ENCODE results near the gene TAF1A. TPM values are rescaled to one million over a fixed set of nuclear protein-coding genes. Genes with fewer than 3 reads are reported as not detected.

TAF1A gene
- total RNA-seq (10 to 100 TPM in 6 of 7 donors, 1 to 10 TPM in 1; 7.9 to 14.9 (median 11.8) TPM), polyA plus RNA-seq (1 to 10 TPM; 4.0 to 5.2 (median 4.9) TPM)
- long read RNA-seq, donor 1, partial matches to known transcripts = 0 of 1 reads
- long read RNA-seq, donor 1, other reads (novel, unspliced or antisense) = 0 of 1 reads
- long read RNA-seq, donor 2, partial matches to known transcripts = 0 of 1 reads
- long read RNA-seq, donor 2, other reads (novel, unspliced or antisense) = 0 of 1 reads

DNA sequence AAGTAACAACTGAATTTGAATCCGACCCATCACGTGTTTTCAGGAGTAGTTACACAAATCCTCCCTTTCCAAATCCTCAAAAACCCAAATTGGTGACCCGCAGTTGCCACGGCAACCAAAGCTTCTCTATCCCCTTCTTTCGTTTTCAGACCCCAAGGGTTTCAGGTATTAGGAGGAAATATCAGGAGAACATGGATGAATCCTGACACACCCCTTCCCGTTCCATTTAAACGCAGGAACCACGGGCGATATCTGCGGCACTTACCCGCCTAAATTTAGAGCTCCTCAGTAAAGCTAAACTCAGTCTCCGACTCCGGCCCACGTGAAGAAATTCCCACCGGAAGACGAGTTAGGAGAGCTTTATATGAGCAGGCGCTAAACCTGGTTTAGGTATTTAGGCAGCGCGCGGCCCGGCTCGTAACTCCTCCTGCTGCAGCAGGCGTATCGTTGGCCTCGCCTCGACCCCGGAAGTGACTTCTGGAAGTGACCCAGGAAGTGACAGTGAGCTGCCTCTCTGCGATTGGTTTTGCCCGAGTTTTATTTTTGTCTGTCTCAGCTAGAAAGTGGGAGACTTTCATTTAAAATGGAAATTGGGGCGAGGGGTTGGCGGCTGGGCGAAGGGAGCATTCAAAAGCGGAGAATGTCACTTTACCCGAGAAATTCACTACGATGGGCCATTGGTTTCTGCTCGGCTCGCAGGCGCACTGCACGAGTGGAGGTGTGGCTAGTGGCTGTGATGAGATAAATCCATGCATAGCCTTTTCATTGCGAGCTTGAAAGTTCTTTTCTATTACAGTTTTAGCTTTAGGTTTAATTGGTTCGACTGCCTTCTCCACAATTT, at the start of gene TAF1A:
TSS of gene TAF1A (minus strand) at position 472 of the 841 bp plus-strand sequence.
- H3K4me1 ChIP-seq = peaks cover 17 to 59% (median 47%) of the 10 kb centered on the region in 6 donors
- intact Hi-C loops (cut with DNase I; ENCODE audit: low total_unique reads) = loop anchor here (10.0 kb wide), 1 partner anchor 45 kb away; no protein-coding TSS in a partner anchor
- H3K4me3 ChIP-seq = peak within 1 kb of the TSS; percentile 64 to 92 (median 68)
- TF ChIP-seq, protein P1, sequence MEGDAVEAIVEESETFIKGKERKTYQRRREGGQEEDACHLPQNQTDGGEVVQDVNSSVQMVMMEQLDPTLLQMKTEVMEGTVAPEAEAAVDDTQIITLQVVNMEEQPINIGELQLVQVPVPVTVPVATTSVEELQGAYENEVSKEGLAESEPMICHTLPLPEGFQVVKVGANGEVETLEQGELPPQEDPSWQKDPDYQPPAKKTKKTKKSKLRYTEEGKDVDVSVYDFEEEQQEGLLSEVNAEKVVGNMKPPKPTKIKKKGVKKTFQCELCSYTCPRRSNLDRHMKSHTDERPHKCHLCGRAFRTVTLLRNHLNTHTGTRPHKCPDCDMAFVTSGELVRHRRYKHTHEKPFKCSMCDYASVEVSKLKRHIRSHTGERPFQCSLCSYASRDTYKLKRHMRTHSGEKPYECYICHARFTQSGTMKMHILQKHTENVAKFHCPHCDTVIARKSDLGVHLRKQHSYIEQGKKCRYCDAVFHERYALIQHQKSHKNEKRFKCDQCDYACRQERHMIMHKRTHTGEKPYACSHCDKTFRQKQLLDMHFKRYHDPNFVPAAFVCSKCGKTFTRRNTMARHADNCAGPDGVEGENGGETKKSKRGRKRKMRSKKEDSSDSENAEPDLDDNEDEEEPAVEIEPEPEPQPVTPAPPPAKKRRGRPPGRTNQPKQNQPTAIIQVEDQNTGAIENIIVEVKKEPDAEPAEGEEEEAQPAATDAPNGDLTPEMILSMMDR (IDR thresholded peaks at IDR 0.05 in 8 of 11, conservative IDR thresholded peaks at IDR 0.05 in 3 of 11) = peak in 2 of 11 experiments; percentile 18 to 26
- TF ChIP-seq POLR2A (IDR thresholded peaks at IDR 0.05) = no peak
- TF ChIP-seq POLR2AphosphoS5 (IDR thresholded peaks at IDR 0.05) = peak; percentile 80 to 88 (median 87)
- 0 to 1% (median 0%) methylated on average over 39 to 41 of the region's 41 CpGs for WGBS, 5 donors
- peak; percentile 97 for DNase-seq
- H3K27ac ChIP-seq = peak within 1 kb of the TSS; percentile 81 to 93 (median 87)
- no peaks in the 10 kb centered on the region for H3K27me3 ChIP-seq (replicated peaks in 1 of 7)
- peaks cover 0 to 25% (median 2%) of the 10 kb centered on the region in 6 donors for H3K36me3 ChIP-seq
- H3K9me3 ChIP-seq = no peaks in the 10 kb centered on the region

DNA sequence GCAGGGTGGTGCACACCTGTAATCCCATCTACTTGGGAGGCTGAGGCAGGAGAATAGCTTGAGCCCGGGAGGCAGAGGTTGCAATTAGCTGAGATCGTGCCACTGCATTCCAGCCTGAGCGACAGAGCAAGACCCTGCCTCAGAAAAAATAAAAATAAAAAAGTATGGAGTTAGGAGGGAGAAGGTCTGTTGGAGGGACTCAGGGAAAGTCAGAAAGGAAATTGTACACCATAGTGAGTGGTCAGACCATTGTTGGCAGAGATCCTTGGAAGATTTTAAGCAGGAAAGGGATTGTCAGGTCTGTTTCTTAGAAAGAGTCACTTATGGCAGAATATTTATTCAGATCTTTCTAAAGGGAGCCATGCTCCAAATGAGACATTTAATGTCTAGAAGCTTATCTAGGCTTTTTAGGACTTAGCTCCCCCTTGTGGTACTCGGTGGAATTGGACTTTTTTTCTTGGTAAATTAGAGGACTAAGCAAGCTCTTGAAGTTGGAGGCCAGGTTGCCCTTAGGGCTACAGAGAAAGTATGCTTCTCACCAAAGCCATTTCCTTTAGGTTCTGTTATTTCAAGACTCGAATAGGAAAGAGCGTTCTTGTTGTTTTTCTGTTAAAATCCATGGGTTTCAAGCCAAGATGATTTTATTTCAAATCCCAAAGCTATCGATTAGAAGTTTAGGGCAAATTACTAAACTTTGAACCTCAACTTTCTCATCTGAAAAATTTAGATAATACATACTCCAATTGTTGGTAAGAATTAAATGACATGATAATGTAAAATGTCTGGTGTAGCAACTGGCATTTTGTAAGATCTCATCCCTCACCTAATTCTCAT, 44.7 kb upstream of the TAF1A start:
- Histone ChIP-seq H3K9me3 (no peaks in the 10 kb centered on the region), H3K27me3 (replicated peaks in 1 of 7) (no peaks in the 10 kb centered on the region), H3K36me3 (peaks cover 0 to 93% (median 39%) of the 10 kb centered on the region in 6 donors), H3K27ac (peak overlapping the region in 3 of 8 donors; percentile 17 to 21 (median 21)), H3K4me3 (no peak overlapping the region), H3K4me1 (peaks cover 0 to 17% (median 5%) of the 10 kb centered on the region in 6 donors)
- TF ChIP-seq POLR2A (IDR thresholded peaks at IDR 0.05) = no peak
- TF ChIP-seq POLR2AphosphoS5 (IDR thresholded peaks at IDR 0.05) = no peak
- TF ChIP-seq, protein P1 (IDR thresholded peaks at IDR 0.05 in 8 of 11, conservative IDR thresholded peaks at IDR 0.05 in 3 of 11) = peak; percentile 73 to 89 (median 84)
- 49 to 57% (median 53%) methylated on average over 7 of the region's 7 CpGs for WGBS, 5 donors
- no peak for DNase-seq
- intact Hi-C loops (cut with DNase I; ENCODE audit: low total_unique reads) = loop anchor here (5.0 to 10.0 kb wide), 2 partner anchors 50 to 167 kb away; partner anchors contain the start of gene TAF1A

DNA sequence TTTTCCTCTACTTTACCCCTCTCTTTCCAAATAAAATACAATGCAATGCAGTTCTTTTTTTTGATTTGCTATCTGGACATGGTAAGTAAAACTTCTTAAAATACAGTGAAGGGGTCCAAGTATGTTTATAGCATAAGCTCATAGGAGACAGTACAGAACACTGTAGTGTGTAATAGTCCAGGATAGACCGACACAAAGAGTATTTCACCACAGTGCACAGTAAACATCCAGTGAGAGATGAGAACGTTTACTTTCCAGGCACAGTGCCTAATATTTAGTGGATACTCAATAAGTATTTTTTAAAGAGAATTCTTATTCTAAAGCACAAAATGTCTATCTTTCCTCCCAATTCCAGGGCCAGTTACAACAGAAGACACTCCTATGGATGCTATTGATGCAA, 43.0 kb upstream of the TAF1A start:
- Histone ChIP-seq H3K27me3 (replicated peaks in 1 of 7) (no peaks in the 10 kb centered on the region), H3K4me3 (no peak overlapping the region), H3K9me3 (no peaks in the 10 kb centered on the region), H3K4me1 (peaks cover 0 to 17% (median 5%) of the 10 kb centered on the region in 6 donors), H3K36me3 (peaks cover 0 to 95% (median 53%) of the 10 kb centered on the region in 6 donors), H3K27ac (no peak overlapping the region)
- TF ChIP-seq POLR2AphosphoS5 (IDR thresholded peaks at IDR 0.05) (no peak), POLR2A (IDR thresholded peaks at IDR 0.05) (no peak)
- TF ChIP-seq, protein P1 (IDR thresholded peaks at IDR 0.05 in 8 of 11, conservative IDR thresholded peaks at IDR 0.05 in 3 of 11) = no peak
- 77 to 93% (median 85%) methylated on average over 2 of the region's 2 CpGs for WGBS, 5 donors
- no peak for DNase-seq
- intact Hi-C loops (cut with DNase I; ENCODE audit: low total_unique reads) = loop anchor here (5.0 to 10.0 kb wide), 2 partner anchors 48 to 165 kb away; partner anchors contain the start of gene TAF1A
